Stimulated activated CD8-positive, alpha-beta memory T cell treated with anti-CD3 and anti-CD28 coated beads, Interleukin-12 subunit alpha, Interleukin-12 subunit beta, amount 100 ng/mL, for 24 hours (primary cell): ENCODE results near the gene MESP2.
"Not testable (repeated sequence)": the region's sequence is repeated elsewhere in the genome, so short reads cannot be mapped to it uniquely, and the experiment has no call there.

Experiments
- DNase-seq: peaks from one replicate; pipeline ENCODE4 v3.0.0-alpha.2; 2020; ENCODE audit errors: extremely low read depth

MESP2 gene

GRCh38 chr15:89781891-89782618 lies 5.9 kb downstream of the MESP2 start:
- DNase-seq: no peak

GRCh38 chr15:89782619-89782950 lies 6.5 kb downstream of the MESP2 start:
- DNase-seq: not testable (repeated sequence)

GRCh38 chr15:89783111-89783860 lies 7.2 kb downstream of the MESP2 start:
- no peak for DNase-seq

DNA sequence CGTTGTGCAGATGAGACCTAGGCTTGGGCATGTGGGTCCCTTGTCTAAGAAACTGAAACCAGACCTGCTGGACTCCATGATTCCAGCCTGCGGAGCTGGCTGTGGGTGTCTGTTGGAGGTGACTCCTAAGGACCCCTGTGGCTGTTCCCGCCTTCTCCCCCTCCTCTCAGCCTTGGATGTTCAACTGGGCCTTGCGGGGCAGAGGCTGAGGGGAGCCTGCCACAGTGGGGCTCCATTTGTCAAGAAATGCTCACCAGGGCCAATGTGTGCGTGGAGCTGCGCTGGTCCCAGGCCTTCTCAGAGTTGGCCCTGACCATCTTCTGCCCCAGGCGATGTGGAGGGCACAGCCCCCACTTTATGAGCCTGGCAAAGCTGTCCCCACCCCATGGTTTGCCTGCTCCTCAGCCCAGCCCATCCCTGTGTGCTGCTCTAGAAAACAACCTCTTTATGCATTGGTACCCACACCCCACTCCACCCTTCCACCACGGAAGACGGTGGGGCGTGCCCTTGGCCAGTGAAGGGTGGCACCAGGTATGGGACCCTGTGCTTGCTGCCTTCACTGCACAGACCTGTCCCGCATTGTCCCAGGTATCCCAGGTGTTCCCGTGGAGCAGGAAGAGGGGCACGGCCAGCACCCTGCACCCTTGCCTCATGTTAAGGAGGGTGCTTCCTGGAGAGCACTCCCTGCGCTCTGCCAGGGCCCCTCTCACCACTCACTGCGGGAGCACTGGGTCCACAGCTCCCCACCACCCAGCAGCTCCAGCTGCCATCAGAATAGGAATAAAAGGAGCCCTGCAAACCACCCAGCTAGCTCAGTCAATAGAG lies 7.9 kb downstream of the MESP2 start:
- DNase-seq: no peak

- no peak for DNase-seq
These were observed 8.5 kb downstream of the MESP2 start for GRCh38 chr15:89784686-89784960.

- no peak for DNase-seq
These were observed 9.1 kb downstream of the MESP2 start for GRCh38 chr15:89785064-89785773.

DNA sequence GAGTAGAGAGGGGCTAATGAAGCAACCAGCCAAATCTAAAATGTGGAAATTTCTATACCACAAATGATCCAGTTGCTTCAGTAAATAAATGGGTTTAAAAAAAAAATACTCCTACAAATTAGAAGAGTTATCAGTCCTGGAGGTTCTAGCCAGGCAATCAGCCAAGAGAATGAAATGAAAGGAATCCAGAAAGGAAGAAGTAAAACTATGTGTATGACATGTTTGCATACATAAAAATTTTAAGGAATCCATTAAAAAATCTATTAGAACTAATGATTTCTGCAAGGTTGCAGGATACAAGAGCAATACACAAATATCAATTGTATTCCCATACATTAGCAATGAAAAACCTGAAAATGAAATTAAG lies 9.6 kb downstream of the MESP2 start:
- no peak for DNase-seq

GRCh38 chr15:89787944-89788343 lies 11.8 kb downstream of the MESP2 start:
- DNase-seq: no peak

- DNase-seq: not testable (repeated sequence)
These were observed 12.5 kb downstream of the MESP2 start for GRCh38 chr15:89788585-89788984.

DNA sequence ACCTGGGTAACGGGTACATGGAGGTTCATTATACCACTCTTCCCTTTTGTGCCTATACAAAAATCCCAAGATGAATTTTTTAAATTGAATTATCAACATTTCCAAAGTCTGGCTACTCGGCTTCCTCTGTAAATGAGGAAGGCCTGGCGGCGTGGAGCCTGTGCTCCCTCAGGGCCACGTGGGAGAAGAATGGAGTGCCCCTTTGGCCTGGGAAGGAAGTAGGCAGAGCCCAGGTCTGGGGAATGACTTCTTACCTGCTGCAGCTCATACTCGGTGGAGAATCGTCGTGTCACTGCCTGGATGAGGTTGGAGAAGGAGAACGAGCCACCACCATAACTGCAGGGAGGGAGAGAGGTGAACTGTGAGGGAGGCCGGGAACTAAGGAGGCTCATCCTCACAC lies 14.1 kb downstream of the MESP2 start:
- no peak for DNase-seq

DNA sequence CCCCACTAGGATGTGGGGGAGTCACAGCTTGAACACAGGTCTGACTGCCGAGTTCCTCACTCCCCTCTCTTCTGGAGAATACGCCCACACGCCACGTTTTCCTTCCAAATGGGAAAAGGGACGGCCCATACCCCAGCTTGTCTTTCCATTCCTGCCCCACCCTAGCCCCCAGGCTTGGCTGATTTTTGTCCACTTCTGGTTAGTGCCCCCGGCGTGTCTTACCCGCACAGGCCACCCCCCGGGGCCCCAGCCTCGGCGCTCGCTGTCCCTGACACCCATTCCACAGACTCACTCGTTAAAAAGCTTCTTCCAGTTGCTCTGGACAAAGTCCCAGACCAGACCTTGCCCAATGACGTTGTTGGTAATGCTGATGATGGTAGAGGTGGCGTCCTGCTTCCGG lies 14.5 kb downstream of the MESP2 start:
- DNase-seq: no peak

DNA sequence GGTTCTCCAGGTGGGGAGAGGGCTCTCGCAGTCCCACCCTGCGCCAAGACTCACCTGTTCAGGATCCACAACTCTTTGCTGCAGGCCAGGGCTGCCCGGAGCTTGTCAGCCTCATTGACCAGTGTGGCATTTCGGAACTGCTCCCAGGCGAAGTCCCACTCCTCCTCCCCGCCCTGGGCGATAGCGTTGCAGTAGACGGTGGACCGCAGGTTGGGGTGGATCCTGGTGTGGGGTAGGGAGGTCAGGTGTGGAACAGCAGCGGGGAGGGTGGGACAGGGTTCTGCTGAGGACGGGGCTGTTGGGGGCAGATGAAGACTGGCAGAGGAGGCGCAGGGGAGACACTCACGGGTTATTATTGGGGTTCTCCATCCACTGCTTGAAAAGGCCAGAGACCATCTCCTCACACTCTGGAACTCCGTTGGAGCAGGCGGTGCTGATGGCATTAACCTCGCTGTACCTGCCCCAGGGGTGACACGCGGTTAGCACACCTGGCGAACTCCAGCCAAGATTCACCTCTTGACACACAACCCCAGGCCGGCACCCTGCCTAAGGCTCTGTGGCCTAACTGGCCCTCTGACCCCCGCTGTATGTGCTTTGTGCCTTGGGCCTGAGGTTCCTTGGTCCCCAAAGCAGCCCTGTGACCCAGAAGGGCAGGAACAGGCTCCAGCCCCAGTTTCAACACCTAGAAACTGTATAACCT lies 16.1 kb downstream of the MESP2 start:
- DNase-seq: no peak

DNA sequence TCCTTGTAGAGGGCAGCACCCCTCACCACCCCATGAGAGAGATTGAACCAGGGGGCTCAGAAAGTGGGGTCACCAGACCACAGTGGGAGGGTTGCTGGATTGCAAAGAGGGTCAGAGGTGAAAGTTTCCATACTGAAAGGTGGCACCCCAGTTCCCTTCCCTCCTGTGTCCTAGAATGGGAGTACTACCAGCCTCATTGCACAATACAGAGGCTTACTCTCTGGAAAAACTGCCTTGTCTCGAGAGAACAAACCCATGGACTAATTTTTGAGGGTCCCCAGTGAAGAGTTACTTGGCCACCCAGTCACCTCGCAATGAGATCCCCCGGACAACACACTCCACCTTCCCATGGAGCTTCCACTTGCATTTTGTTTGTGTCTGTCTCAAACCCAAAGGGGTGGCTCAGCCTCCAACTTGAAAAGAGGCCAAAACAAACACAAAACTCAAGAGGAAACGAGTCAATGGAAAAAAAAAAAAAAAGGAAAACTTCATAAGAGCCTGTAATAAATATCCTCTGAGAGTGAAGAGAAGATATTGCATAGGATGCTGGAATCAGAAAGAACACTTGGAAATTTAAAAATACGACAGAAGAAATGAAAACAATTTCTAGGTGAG lies 18.6 kb downstream of the MESP2 start:
- no peak for DNase-seq

GRCh38 chr15:89795996-89796395 lies 19.9 kb downstream of the MESP2 start:
- DNase-seq: no peak

GRCh38 chr15:89797678-89798201 lies 21.6 kb downstream of the MESP2 start:
- DNase-seq: no peak

GRCh38 chr15:89799011-89799911 lies 23.1 kb downstream of the MESP2 start:
- no peak for DNase-seq

DNA sequence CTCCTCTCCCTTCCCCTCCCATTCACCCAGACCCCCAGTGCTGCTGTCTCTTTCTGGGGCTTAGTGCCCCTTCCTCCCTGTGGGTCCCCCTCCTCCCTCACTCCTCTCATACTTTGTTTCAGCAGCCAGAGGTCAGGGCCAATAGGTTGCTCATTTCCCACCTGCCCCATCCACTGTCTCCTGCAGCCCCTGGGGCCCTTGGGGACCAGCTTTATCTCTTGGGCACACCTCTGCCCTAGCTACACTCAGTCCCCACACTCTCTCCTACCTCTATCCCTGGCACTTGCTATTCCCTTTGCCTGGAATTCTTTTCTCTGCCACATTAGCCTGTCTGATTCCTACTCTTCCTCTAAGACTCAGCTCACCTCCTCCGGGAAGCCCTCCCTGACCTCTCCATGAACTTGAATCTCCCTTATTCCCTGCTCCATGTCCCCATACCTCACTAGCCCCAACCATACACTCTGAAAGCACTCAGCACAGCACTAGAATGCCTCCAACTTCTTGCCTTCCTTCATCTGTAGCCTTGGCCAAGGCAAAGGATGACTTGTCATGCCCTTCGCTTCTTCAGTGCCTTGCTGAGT lies 23.9 kb downstream of the MESP2 start:
- no peak for DNase-seq

GRCh38 chr15:89801471-89802195 lies 25.5 kb downstream of the MESP2 start:
- DNase-seq: no peak
